ENCODE measurements around the gene C12orf54.
"Not testable (repeated sequence)": the region's sequence is repeated elsewhere in the genome, so short reads cannot be mapped to it uniquely, and the experiment has no call there.

The C12orf54 gene

GRCh38 chr12:48482198-48482597, at the start of gene C12orf54:
TSS of gene C12orf54 (plus strand) at chr12:48482498. CDS start at chr12:48483297, 799 bp downstream.
- DNase-seq (ENCODE audit: low spot score), result no peak

- not testable (repeated sequence) for DNase-seq (ENCODE audit: low spot score)
These were observed 48.3 kb upstream of the C12orf54 start for GRCh38 chr12:48434016-48434415.

- no peak for DNase-seq (ENCODE audit: low spot score)
These were observed 41.2 kb upstream of the C12orf54 start for GRCh38 chr12:48441069-48441468.

- DNase-seq (ENCODE audit: low spot score), result no peak
These were observed 40.0 kb upstream of the C12orf54 start for GRCh38 chr12:48442179-48442847.

GRCh38 chr12:48445538-48445937, 36.8 kb upstream of the C12orf54 start:
- no peak for DNase-seq (ENCODE audit: low spot score)

- no peak for DNase-seq (ENCODE audit: low spot score)
These were observed 36.0 kb upstream of the C12orf54 start for GRCh38 chr12:48446161-48446776.

- DNase-seq (ENCODE audit: low spot score), result no peak
These were observed 34.5 kb upstream of the C12orf54 start for GRCh38 chr12:48447755-48448154.

GRCh38 chr12:48451372-48451771, 30.9 kb upstream of the C12orf54 start:
- DNase-seq (ENCODE audit: low spot score), result no peak

GRCh38 chr12:48452961-48453360, 29.3 kb upstream of the C12orf54 start:
- not testable (repeated sequence) for DNase-seq (ENCODE audit: low spot score)

- no peak for DNase-seq (ENCODE audit: low spot score)
These were observed 27.6 kb upstream of the C12orf54 start for GRCh38 chr12:48454667-48455066.

- DNase-seq (ENCODE audit: low spot score), result no peak
These were observed 27.2 kb upstream of the C12orf54 start for GRCh38 chr12:48455116-48455515.

GRCh38 chr12:48459259-48459658, 23.0 kb upstream of the C12orf54 start:
- no peak for DNase-seq (ENCODE audit: low spot score)

GRCh38 chr12:48469027-48469426, 13.3 kb upstream of the C12orf54 start:
- not testable (repeated sequence) for DNase-seq (ENCODE audit: low spot score)

- no peak for DNase-seq (ENCODE audit: low spot score)
These were observed 10.0 kb upstream of the C12orf54 start, which contains the start of gene ANP32D for GRCh38 chr12:48472259-48472658. TSS of gene ANP32D (plus strand) at chr12:48472559. CDS start at chr12:48472665, 106 bp downstream.

GRCh38 chr12:48473061-48473460, 9.2 kb upstream of the C12orf54 start:
- DNase-seq (ENCODE audit: low spot score), result no peak

GRCh38 chr12:48474497-48474896, 7.8 kb upstream of the C12orf54 start:
- not testable (repeated sequence) for DNase-seq (ENCODE audit: low spot score)

- DNase-seq (ENCODE audit: low spot score), result no peak
These were observed 632 bp downstream of the C12orf54 start for GRCh38 chr12:48482930-48483329.

GRCh38 chr12:48486261-48486660, 4.0 kb downstream of the C12orf54 start:
- no peak for DNase-seq (ENCODE audit: low spot score)

GRCh38 chr12:48486679-48487078, 4.4 kb downstream of the C12orf54 start:
- no peak for DNase-seq (ENCODE audit: low spot score)

GRCh38 chr12:48489012-48489411, 6.7 kb downstream of the C12orf54 start:
- no peak for DNase-seq (ENCODE audit: low spot score)

- not testable (repeated sequence) for DNase-seq (ENCODE audit: low spot score)
These were observed 7.2 kb downstream of the C12orf54 start for GRCh38 chr12:48489456-48489855.

- not testable (repeated sequence) for DNase-seq (ENCODE audit: low spot score)
These were observed 18.0 kb downstream of the C12orf54 start for GRCh38 chr12:48500281-48500680.

GRCh38 chr12:48506836-48507235, 24.5 kb downstream of the C12orf54 start:
- DNase-seq (ENCODE audit: low spot score), result not testable (repeated sequence)

GRCh38 chr12:48508987-48509386, 26.7 kb downstream of the C12orf54 start:
- no peak for DNase-seq (ENCODE audit: low spot score)

Measured in left forelimb (tissue), 1 donor.